Cardiac muscle cell (in vitro differentiated cells and primary cell): ENCODE measurements around the gene SLC4A1AP. TPM values are rescaled to one million over a fixed set of nuclear protein-coding genes. Genes with fewer than 3 reads are reported as not detected.

Experiments used
- DNase-seq, 2 donors: peaks; one replicate each; pipeline versions ENCODE4 v3.0.0 to v3.0.0-alpha.2; 2010 to 2017; ENCODE audit warnings: low read depth in 1 of 2, low spot score in 1 of 2
- H3K27ac ChIP-seq: fragments of 200-600 bp; sonication (generic); 2 replicates; pipeline ENCODE4 v1.5.1; 2016
- H3K27me3 ChIP-seq: fragments of 200-600 bp; sonication (generic); 2 replicates; pipeline ENCODE4 v1.6.0; 2016; ENCODE audit warnings: control low read depth
- H3K36me3 ChIP-seq: fragments of 200-600 bp; sonication (generic); 2 replicates; pipeline ENCODE4 v1.5.1; 2016; ENCODE audit warnings: control low read depth
- H3K4me1 ChIP-seq: fragments of 200-600 bp; sonication (generic); 2 replicates; pipeline ENCODE4 v1.8.1; 2017; ENCODE audit warnings: low read depth, mild to moderate bottlenecking, mixed run types
- H3K4me3 ChIP-seq: fragments of 200-600 bp; sonication (generic); 2 replicates; pipeline ENCODE4 v1.5.1; 2016; ENCODE audit warnings: mild to moderate bottlenecking
- H3K9me3 ChIP-seq: fragments of 200-600 bp; sonication (generic); 2 replicates; pipeline ENCODE4 v1.5.1; 2017; ENCODE audit warnings: low read depth, mild to moderate bottlenecking, control low read depth
- polyA plus RNA-seq: library from polyadenylated mRNA; unstranded; fragments of >200 nt; fragmentation: Nextera tagmentation; extraction: Ambion mirVana; gene quantifications from 2 replicates; pipeline ENCODE4 v1.2.1, GENCODE V29; 2016
- total RNA-seq: library from RNA; depleted of rRNA; stranded (reverse); fragments of >200 nt; gene quantifications from 2 replicates; pipeline ENCODE4 v1.2.3, GENCODE V29; 2016
- TF ChIP-seq, protein P1 (sequence below): IDR thresholded peaks from 2 replicates; pipeline ENCODE4 v1.5.1; 2012; ENCODE audit warnings: low read depth, mild to moderate bottlenecking, low read length

SLC4A1AP gene
- total and polyA plus RNA-seq, 2 experiments from 2014 or later: 34.8 to 35.9 TPM

DNA sequence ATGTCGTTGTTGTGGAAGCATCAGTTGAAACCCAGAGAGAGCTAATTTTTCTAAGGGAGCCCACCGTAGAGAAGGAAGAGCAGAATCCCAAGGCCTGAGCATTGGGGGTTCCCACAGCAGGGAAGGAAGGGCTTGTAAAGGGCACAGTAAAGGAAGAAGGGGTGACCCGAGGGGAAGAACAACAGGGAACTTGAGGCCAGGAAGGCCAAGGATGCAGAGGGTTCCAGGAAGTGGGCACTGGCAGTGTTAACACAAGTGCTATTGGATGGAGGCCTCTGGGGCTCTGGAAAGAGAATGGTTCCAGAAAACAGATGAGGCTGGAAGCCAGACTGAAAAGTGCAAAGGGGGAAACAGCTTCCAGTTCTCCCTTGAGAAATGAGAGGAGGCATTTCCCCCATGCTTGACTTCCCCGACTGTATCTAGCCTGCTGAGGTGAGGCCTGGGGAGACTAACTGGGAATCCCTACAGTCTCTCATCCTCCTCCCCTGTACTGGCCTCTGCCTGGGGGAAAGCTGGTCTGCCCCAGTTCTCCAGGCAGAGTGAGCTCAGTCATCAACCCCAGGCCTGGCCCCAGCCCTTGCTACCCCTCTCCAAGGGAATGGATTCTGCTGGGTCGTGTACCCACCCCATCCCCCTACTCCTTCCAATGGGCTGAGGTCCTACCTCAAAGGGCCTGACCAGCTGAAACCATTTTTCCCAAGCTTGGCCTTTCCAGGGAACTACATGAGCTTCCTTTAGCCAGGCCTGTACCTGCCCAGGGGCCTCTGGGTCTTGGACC lies 64.6 kb downstream of the SLC4A1AP start:
- Histone ChIP-seq H3K9me3 (no peaks in the 10 kb centered on the region), H3K4me3 (no peak overlapping the region), H3K36me3 (no peaks in the 10 kb centered on the region), H3K27me3 (no peaks in the 10 kb centered on the region), H3K4me1 (no peaks in the 10 kb centered on the region), H3K27ac (no peak overlapping the region)
- DNase-seq: no peak
- TF ChIP-seq, protein P1, sequence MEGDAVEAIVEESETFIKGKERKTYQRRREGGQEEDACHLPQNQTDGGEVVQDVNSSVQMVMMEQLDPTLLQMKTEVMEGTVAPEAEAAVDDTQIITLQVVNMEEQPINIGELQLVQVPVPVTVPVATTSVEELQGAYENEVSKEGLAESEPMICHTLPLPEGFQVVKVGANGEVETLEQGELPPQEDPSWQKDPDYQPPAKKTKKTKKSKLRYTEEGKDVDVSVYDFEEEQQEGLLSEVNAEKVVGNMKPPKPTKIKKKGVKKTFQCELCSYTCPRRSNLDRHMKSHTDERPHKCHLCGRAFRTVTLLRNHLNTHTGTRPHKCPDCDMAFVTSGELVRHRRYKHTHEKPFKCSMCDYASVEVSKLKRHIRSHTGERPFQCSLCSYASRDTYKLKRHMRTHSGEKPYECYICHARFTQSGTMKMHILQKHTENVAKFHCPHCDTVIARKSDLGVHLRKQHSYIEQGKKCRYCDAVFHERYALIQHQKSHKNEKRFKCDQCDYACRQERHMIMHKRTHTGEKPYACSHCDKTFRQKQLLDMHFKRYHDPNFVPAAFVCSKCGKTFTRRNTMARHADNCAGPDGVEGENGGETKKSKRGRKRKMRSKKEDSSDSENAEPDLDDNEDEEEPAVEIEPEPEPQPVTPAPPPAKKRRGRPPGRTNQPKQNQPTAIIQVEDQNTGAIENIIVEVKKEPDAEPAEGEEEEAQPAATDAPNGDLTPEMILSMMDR: no peak

DNA sequence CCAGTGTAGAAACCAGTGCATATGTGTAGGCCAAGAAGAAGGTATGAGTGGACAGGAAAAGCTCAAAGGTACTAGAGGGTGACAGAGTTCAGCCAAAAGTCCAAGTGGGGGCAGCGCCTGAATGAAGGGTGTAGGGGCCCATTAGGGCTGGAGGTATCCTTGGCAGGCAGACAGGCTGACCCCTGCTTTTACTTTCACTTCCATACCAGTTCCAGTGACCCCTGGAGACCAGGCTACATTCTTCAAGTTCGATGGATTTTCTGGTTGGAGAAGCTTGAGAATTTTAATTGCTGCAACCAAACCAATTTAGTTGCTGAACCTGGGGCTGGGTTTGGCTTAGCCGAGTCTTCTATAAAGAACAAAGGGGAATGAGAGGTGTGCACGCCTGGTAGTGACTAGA lies 65.5 kb downstream of the SLC4A1AP start:
- TF ChIP-seq, protein P1: no peak
- DNase-seq: no peak
- Histone ChIP-seq H3K4me1 (no peaks in the 10 kb centered on the region), H3K4me3 (no peak overlapping the region), H3K36me3 (no peaks in the 10 kb centered on the region), H3K27ac (no peak overlapping the region), H3K9me3 (no peaks in the 10 kb centered on the region), H3K27me3 (no peaks in the 10 kb centered on the region)

DNA sequence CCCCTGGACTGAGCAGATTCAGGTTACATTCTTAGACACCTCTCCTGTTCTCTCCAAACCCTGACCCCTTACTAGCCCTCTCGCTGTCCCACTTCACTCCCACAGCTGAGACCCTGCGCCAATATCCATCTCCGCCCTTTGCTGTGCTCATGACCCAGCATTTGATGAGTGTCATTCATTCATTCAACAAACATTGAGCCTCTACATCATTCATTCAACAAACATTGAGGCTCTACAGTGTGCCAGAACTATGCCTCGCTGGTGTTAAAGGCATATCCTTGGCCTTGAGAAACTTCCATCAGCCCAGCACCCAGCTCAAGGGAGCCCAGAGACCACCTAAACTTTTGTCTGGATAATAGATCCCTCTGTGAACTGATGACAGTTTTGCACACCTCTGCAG lies 65.9 kb downstream of the SLC4A1AP start:
- H3K36me3 ChIP-seq: no peaks in the 10 kb centered on the region
- DNase-seq: no peak
- H3K4me1 ChIP-seq: no peaks in the 10 kb centered on the region
- no peak overlapping the region for H3K27ac ChIP-seq
- TF ChIP-seq, protein P1: no peak
- no peaks in the 10 kb centered on the region for H3K27me3 ChIP-seq
- no peak overlapping the region for H3K4me3 ChIP-seq
- H3K9me3 ChIP-seq: no peaks in the 10 kb centered on the region

DNA sequence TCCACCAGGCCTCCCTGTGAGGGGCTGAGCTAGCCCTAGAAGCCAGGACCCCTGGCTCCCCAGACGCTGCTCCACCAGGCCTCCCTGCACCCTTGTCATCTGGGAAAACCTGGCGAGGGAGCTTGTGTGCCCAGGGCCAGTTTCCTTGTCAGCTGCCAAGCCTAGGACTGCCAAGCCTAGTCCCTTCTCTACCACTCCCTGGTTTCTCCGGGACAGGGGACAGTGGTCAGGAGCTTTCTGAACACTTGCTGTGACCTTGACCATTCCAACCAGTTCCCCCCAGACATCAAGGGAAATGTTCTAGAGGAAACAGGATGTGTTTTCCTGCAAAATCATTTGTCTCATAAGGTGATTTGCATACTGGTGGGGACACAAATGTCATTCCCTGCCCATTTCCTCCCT lies 66.6 kb downstream of the SLC4A1AP start:
- no peaks in the 10 kb centered on the region for H3K36me3 ChIP-seq
- TF ChIP-seq, protein P1: no peak
- no peak overlapping the region for H3K4me3 ChIP-seq
- H3K9me3 ChIP-seq: no peaks in the 10 kb centered on the region
- peaks cover 6% of the 10 kb centered on the region for H3K27me3 ChIP-seq
- H3K4me1 ChIP-seq: peaks cover 3% of the 10 kb centered on the region
- DNase-seq: no peak
- no peak overlapping the region for H3K27ac ChIP-seq

DNA sequence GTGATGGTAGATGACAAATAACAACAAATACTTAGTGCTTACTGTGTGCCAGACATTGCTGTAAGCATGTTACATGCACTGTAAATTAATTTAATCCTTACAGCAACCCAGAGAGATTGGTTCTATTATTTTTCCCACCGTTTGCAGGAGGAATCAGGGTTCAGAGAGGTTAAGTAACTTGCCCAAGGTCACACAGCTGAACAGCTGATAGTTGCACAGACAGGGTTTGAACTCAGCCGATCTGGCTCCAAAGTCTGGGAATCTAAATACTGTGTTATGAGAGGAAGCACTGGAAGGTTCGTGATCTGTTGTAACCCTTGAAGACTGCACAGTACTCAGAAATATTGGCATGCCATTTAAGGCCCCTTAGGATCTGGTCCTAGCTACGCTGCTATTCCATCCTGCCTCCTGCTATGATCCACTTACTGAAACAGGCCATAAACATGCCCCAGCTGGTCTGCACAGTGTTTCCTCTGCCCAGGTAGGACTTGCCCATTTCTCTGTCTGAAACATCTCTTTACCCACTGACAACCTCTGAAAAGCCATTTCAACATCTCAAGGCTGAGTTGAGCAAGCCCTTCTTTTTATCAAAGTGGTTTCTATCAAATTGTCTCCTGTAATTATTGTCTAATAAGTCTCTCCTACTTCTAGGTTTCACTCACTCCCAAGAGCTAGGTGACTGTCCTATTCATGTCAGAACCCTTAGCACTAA lies 67.4 kb downstream of the SLC4A1AP start:
- no peaks in the 10 kb centered on the region for H3K9me3 ChIP-seq
- H3K4me1 ChIP-seq: peaks cover 8% of the 10 kb centered on the region
- no peak overlapping the region for H3K27ac ChIP-seq
- TF ChIP-seq, protein P1: no peak
- H3K4me3 ChIP-seq: no peak overlapping the region
- no peaks in the 10 kb centered on the region for H3K36me3 ChIP-seq
- no peak for DNase-seq
- H3K27me3 ChIP-seq: peaks cover 7% of the 10 kb centered on the region
